ENCODE results near the gene SHCBP1.
"Not testable (repeated sequence)": the region's sequence is repeated elsewhere in the genome, so short reads cannot be mapped to it uniquely, and the experiment has no call there.

Gene SHCBP1

DNA sequence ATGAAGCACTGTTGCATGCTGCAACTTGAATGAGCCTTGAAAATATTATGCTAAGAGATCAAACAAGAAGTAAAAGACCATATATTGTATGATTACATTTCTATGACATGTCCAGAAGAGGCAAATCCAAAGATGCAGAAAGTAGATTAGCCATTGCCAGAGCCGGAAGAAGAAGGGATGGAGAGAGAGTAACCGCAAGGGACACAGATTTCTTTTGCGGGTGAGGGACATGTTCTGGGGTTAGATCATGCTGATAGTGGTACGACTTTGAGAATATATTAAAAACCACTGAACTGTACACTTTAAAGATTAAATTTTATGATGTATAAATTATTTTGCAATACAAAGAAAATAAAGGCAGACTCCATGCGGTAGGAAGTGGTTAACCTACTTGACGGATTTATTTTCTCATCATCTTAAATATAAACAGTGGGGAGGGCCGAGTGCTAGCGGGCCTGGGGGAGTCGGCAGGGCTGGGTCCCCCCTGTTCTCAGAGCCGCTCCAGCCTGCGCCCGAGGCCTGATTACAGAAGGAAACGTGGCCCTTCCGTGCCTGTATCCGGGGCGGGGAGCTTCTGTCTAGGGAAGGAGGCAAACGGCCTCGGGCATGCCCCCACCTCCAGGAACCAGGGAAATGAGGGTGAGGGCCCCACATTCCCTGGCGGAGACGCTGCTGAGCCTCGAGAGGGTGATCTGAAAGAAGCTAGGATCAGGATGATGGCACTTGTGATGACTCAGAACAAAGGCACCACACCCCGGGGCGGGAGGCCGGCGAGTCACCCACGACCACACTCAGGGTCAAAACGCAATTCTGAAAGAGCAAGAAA is 48.0 kb downstream of the SHCBP1 start:
- no peak for TF ChIP-seq SUZ12 (IDR thresholded peaks at IDR 0.05; ENCODE audit: extremely low read depth, insufficient read depth, insufficient read length)
- no peak for TF ChIP-seq ZNF274 (IDR thresholded peaks at IDR 0.05; ENCODE audit: low read depth, low read length)
- TF ChIP-seq YY1 (IDR thresholded peaks at IDR 0.05; ENCODE audit: insufficient read depth, insufficient read length): no peak
- Histone ChIP-seq H3K9me3 (ENCODE audit: insufficient read depth, low read length) (peaks cover 8% of the 10 kb centered on the region; the same call in 1 of the 2 replicates), H3K4me1 (ENCODE audit: insufficient read depth, insufficient read length) (peaks cover 13% of the 10 kb centered on the region), H3K9ac (ENCODE audit: insufficient read length, low read depth) (peak overlapping the region; percentile 39), H3K36me3 (ENCODE audit: insufficient read depth, insufficient read length, low read length) (peaks cover 7% of the 10 kb centered on the region), H3K4me3 (ENCODE audit: insufficient read length, low read depth) (peak overlapping the region; percentile 16), H3K27me3 (ENCODE audit: insufficient read depth, insufficient read length) (no peaks in the 10 kb centered on the region)
- DNase-seq (ENCODE audit: low read depth, low spot score): peak; percentile 51

DNA sequence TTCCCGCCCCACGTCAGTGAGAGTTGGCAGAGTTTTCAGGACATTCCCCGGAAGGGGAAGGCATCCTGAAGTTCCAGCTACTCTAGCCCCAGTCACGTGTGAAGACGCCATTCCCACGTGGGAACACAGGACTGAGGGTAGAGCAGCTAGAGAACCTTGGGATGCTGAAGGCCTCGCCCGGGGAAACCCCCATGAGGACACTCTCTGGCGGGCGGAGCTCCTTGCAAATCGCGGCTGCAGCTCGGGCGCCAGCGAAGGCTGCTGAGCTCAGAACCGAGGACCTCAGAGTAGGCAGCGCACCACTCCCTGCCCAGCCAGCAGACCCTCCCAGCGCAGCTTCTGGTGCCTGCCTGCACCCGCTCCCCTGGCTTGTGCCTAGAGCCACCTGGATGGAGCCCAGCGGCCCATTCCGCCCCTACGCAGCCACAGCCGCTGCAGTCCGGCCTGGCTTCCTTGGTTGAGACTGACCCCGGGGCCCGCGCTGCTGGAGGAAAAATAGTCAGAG is 51.9 kb downstream of the SHCBP1 start:
- no peak overlapping the region for H3K4me3 ChIP-seq (ENCODE audit: insufficient read length, low read depth)
- no peaks in the 10 kb centered on the region for H3K27me3 ChIP-seq (ENCODE audit: insufficient read depth, insufficient read length)
- TF ChIP-seq YY1 (IDR thresholded peaks at IDR 0.05; ENCODE audit: insufficient read depth, insufficient read length): no peak
- H3K36me3 ChIP-seq (ENCODE audit: insufficient read depth, insufficient read length, low read length): no peaks in the 10 kb centered on the region
- H3K4me1 ChIP-seq (ENCODE audit: insufficient read depth, insufficient read length): peaks cover 3% of the 10 kb centered on the region
- H3K9me3 ChIP-seq (ENCODE audit: insufficient read depth, low read length): peaks cover 8% of the 10 kb centered on the region; the same call in 1 of the 2 replicates
- no peak overlapping the region for H3K9ac ChIP-seq (ENCODE audit: insufficient read length, low read depth)
- no peak for DNase-seq (ENCODE audit: low read depth, low spot score)

DNA sequence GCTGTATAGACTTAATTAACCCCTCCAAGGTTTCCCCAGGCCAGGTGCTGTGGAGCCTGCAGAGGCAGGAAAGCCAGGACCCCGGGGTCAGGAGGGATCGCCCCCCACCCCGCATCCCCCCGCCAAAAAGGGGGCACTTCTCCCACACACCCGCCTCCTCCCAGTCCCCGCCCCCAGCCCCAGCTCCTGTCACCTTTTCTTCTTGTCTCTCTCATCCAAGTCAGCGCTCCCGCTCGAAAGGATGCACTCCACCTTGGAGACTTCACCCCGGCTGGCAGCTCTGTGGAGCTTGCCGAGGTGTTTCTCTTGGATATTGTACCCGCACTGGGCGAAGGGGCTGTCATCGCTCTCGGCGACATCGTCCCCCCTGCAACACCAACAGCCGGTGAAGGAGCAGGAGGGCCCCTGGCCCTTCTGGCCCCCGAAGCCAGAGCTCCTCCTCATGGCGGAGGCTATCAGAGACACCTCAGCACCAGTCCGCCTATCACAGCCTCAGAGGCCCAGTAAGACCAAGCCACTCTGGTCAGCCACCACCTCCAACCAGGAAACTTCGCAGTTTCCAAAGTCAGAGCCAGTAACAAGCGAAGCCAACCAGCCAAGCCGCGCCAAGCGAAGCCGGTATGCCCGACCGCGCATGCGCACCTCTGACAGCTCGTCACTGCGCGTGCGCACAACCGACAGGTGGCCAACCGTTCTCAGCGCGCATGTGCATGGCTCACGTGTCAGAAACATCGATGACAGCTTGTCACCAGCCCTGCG is 52.5 kb downstream of the SHCBP1 start:
- H3K27me3 ChIP-seq (ENCODE audit: insufficient read depth, insufficient read length): no peaks in the 10 kb centered on the region
- no peak overlapping the region for H3K4me3 ChIP-seq (ENCODE audit: insufficient read length, low read depth)
- H3K9me3 ChIP-seq (ENCODE audit: insufficient read depth, low read length): peaks cover 8% of the 10 kb centered on the region; the same call in 1 of the 2 replicates
- H3K36me3 ChIP-seq (ENCODE audit: insufficient read depth, insufficient read length, low read length): no peaks in the 10 kb centered on the region
- H3K9ac ChIP-seq (ENCODE audit: insufficient read length, low read depth): no peak overlapping the region
- TF ChIP-seq SUZ12 (IDR thresholded peaks at IDR 0.05; ENCODE audit: extremely low read depth, insufficient read depth, insufficient read length) (no peak), ZNF274 (IDR thresholded peaks at IDR 0.05; ENCODE audit: low read depth, low read length) (no peak)
- peaks cover under 1% of the 10 kb centered on the region for H3K4me1 ChIP-seq (ENCODE audit: insufficient read depth, insufficient read length)
- no peak for DNase-seq (ENCODE audit: low read depth, low spot score)

DNA sequence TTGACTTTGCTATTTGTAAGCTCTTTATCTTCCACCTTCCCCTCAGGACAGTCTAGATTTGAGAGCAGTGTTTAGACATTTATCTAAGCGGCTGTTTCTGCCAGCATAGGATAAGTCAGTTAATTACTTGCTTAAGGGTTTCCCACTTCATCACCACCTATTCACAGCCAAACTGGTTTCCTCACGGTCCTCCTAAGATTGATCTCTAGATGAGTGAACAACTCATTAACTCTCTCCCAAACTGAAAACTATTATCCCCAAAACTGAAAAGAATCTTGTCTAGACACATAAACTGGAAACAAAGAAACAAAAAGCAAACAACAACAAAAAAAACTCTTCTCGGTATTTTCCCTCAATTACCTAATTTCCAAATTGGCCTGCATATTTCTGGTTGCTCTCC is 58.2 kb downstream of the SHCBP1 start:
- DNase-seq (ENCODE audit: low read depth, low spot score): no peak
- no peaks in the 10 kb centered on the region for H3K4me1 ChIP-seq (ENCODE audit: insufficient read depth, insufficient read length)
- H3K9ac ChIP-seq (ENCODE audit: insufficient read length, low read depth): no peak overlapping the region
- H3K27me3 ChIP-seq (ENCODE audit: insufficient read depth, insufficient read length): no peaks in the 10 kb centered on the region
- no peaks in the 10 kb centered on the region for H3K9me3 ChIP-seq (ENCODE audit: insufficient read depth, low read length)
- H3K36me3 ChIP-seq (ENCODE audit: insufficient read depth, insufficient read length, low read length): no peaks in the 10 kb centered on the region
- TF ChIP-seq ZNF274 (IDR thresholded peaks at IDR 0.05; ENCODE audit: low read depth, low read length) (no peak), YY1 (IDR thresholded peaks at IDR 0.05; ENCODE audit: insufficient read depth, insufficient read length) (no peak), SUZ12 (IDR thresholded peaks at IDR 0.05; ENCODE audit: extremely low read depth, insufficient read depth, insufficient read length) (no peak)
- H3K4me3 ChIP-seq (ENCODE audit: insufficient read length, low read depth): no peak overlapping the region

DNA sequence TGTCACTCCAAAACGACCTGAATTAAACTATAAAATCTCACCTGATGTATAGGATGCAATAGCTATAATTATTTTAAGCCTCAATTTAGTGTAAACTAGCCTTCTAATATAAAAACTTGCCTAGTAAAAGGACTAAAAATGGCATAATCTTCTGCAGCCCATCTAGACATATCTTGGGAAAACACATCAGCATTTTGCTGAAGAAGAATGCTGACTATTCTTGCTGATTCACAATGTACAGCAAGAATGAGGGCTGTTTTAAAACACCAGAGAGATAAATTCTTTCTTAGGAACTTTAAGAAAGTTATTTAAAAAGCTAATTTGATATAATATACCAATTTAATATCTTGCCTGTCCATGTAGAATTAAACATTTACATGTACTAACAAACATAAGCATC is 63.2 kb downstream of the SHCBP1 start:
- Histone ChIP-seq H3K4me1 (ENCODE audit: insufficient read depth, insufficient read length) (no peaks in the 10 kb centered on the region), H3K9ac (ENCODE audit: insufficient read length, low read depth) (no peak overlapping the region), H3K4me3 (ENCODE audit: insufficient read length, low read depth) (no peak overlapping the region), H3K9me3 (ENCODE audit: insufficient read depth, low read length) (no peaks in the 10 kb centered on the region), H3K36me3 (ENCODE audit: insufficient read depth, insufficient read length, low read length) (no peaks in the 10 kb centered on the region), H3K27me3 (ENCODE audit: insufficient read depth, insufficient read length) (peaks cover 8% of the 10 kb centered on the region)
- no peak for DNase-seq (ENCODE audit: low read depth, low spot score)
- TF ChIP-seq SUZ12 (IDR thresholded peaks at IDR 0.05; ENCODE audit: extremely low read depth, insufficient read depth, insufficient read length) (no peak), YY1 (IDR thresholded peaks at IDR 0.05; ENCODE audit: insufficient read depth, insufficient read length) (no peak), ZNF274 (IDR thresholded peaks at IDR 0.05; ENCODE audit: low read depth, low read length) (no peak)

DNA sequence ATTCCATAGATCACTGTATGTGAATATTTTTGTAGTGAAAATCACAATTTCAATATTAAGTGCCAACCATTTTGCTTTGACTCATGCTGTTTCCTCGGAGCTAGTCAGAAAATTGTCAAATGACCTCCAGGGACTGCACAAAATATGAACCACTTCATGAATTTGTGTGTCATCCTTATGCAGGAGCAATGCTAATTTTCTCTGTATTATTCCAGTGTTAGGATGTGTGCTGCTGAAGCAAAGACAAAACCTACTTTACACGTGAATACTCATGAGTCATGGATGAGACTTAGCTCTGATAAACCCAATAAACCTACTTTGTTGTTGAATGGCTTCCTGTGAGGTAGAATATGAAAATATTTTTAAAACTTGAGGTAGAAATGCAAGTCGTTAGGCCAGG is 65.2 kb downstream of the SHCBP1 start:
- Histone ChIP-seq H3K36me3 (ENCODE audit: insufficient read depth, insufficient read length, low read length) (no peaks in the 10 kb centered on the region), H3K4me3 (ENCODE audit: insufficient read length, low read depth) (no peak overlapping the region), H3K9ac (ENCODE audit: insufficient read length, low read depth) (no peak overlapping the region), H3K9me3 (ENCODE audit: insufficient read depth, low read length) (no peaks in the 10 kb centered on the region), H3K4me1 (ENCODE audit: insufficient read depth, insufficient read length) (no peaks in the 10 kb centered on the region), H3K27me3 (ENCODE audit: insufficient read depth, insufficient read length) (peaks cover 8% of the 10 kb centered on the region)
- DNase-seq (ENCODE audit: low read depth, low spot score): no peak
- TF ChIP-seq ZNF274 (IDR thresholded peaks at IDR 0.05; ENCODE audit: low read depth, low read length): no peak
- no peak for TF ChIP-seq YY1 (IDR thresholded peaks at IDR 0.05; ENCODE audit: insufficient read depth, insufficient read length)
- TF ChIP-seq SUZ12 (IDR thresholded peaks at IDR 0.05; ENCODE audit: extremely low read depth, insufficient read depth, insufficient read length): no peak

DNA sequence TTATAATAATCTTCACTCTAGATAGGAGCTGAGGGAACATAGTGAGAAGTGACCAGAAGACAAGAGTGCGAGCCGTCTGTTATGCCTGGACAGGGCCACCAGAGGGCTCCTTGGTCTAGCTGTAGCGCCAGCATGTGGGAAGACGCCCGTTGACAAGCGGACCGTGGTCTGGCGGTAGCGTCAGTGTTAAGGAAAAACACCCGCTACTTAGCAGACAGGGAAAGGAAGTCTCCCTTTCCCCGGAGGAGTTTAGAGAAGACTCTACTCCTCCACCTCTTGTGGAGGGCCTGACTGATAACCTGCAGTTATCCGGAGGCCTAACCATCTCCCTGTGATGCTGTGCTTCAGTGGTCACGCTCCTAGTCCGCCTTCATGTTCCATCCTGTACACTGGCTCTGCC is 66.7 kb downstream of the SHCBP1 start:
- not testable (repeated sequence) for H3K9ac ChIP-seq (ENCODE audit: insufficient read length, low read depth); H3K4me3 ChIP-seq (ENCODE audit: insufficient read length, low read depth); H3K36me3 ChIP-seq (ENCODE audit: insufficient read depth, insufficient read length, low read length); H3K9me3 ChIP-seq (ENCODE audit: insufficient read depth, low read length); H3K4me1 ChIP-seq (ENCODE audit: insufficient read depth, insufficient read length); H3K27me3 ChIP-seq (ENCODE audit: insufficient read depth, insufficient read length)
- peak; percentile 66 for DNase-seq (ENCODE audit: low read depth, low spot score)

Data from NT2/D1 (cell line).